HepG2 (cell line): ENCODE measurements around the gene BMP2K. TPM values are rescaled to one million over a fixed set of nuclear protein-coding genes. Genes with fewer than 3 reads are reported as not detected.

ENCODE experiments used
- DNMT3B ChIP-seq: conservative IDR thresholded peaks from 2 replicates; pipeline ENCODE4 v1.6.1; 2016; ENCODE audit warnings: missing biosample characterization, control low read depth
- FIP1L1 ChIP-seq: fragments of 200-400 bp; formaldehyde crosslinking; IDR thresholded peaks from 2 replicates; pipeline ENCODE4 v1.6.1; 2018; ENCODE audit warnings: low read depth, mild to moderate bottlenecking, low read length, moderate library complexity, borderline replicate concordance; ENCODE audit not compliant: insufficient read depth
- HDAC1 ChIP-seq: sonication (generic); formaldehyde crosslinking; IDR thresholded peaks from 2 replicates; pipeline ENCODE4 v1.5.1; 2020; ENCODE audit warnings: mild to moderate bottlenecking, missing genetic modification reagents
- KAT7 ChIP-seq: IDR thresholded peaks from 2 replicates; pipeline ENCODE4 v1.6.1; 2018; ENCODE audit warnings: borderline replicate concordance, missing compliant biosample characterization
- MED1 ChIP-seq: sonication (generic); formaldehyde crosslinking; IDR thresholded peaks from 2 replicates; pipeline ENCODE4 v1.4.0; 2020; ENCODE audit warnings: missing genetic modification reagents
- MED8 ChIP-seq: sonication (generic); formaldehyde crosslinking; IDR thresholded peaks from 2 replicates; pipeline ENCODE4 v1.8.1; 2023; ENCODE audit warnings: mild to moderate bottlenecking, missing genetic modification reagents; ENCODE audit not compliant: insufficient replicate concordance
- PHB2 ChIP-seq: fragments of 450-650 bp; IDR thresholded peaks from 2 replicates; pipeline ENCODE4 v1.6.1; 2018; ENCODE audit not compliant: partially characterized antibody
- PPARG ChIP-seq: conservative IDR thresholded peaks from 2 replicates; pipeline ENCODE4 v1.6.1; 2016; ENCODE audit warnings: missing biosample characterization, missing genetic modification reagents
- RXRA ChIP-seq: sonication (generic); formaldehyde crosslinking; IDR thresholded peaks from 2 replicates; pipeline ENCODE4 v1.5.1; 2020; ENCODE audit warnings: missing genetic modification reagents
- YY1 ChIP-seq: IDR thresholded peaks from 2 replicates; pipeline ENCODE4 v1.6.1; 2011; ENCODE audit warnings: low read length, low read depth, moderate library complexity, mild to moderate bottlenecking; ENCODE audit not compliant: insufficient read depth, insufficient replicate concordance
- ZBTB7A ChIP-seq: sonication (generic); formaldehyde crosslinking; IDR thresholded peaks from 2 replicates; pipeline ENCODE4 v1.8.0; 2022; ENCODE audit warnings: mild to moderate bottlenecking, missing genetic modification reagents
- ZNF33B ChIP-seq: sonication (generic); formaldehyde crosslinking; IDR thresholded peaks from 2 replicates; pipeline ENCODE4 v1.5.1; 2020; ENCODE audit warnings: mild to moderate bottlenecking, missing genetic modification reagents
- ZNF354B ChIP-seq: sonication (generic); formaldehyde crosslinking; IDR thresholded peaks from 2 replicates; pipeline ENCODE4 v1.8.0; 2022; ENCODE audit warnings: mild to moderate bottlenecking, missing genetic modification reagents
- ZNF432 ChIP-seq: sonication (generic); formaldehyde crosslinking; IDR thresholded peaks from 2 replicates; pipeline ENCODE4 v1.5.0; 2020; ENCODE audit warnings: missing genetic modification reagents, mild to moderate bottlenecking, borderline replicate concordance
- ZNF772 ChIP-seq: sonication (generic); formaldehyde crosslinking; IDR thresholded peaks from 2 replicates; pipeline ENCODE4 v1.5.0; 2020; ENCODE audit warnings: mild to moderate bottlenecking, missing genetic modification reagents
- ZNF775 ChIP-seq: sonication (generic); formaldehyde crosslinking; IDR thresholded peaks from 2 replicates; pipeline ENCODE4 v1.4.0; 2020; ENCODE audit warnings: missing genetic modification reagents, mild to moderate bottlenecking, moderate library complexity, borderline replicate concordance
- polyA plus RNA-seq, 8 experiments: library from polyadenylated mRNA; depleted of rRNA in 3 of 8; stranded (reverse) in 7 of 8; unstranded in 1 of 8; fragments of >200 nt; fragmentation: Illumina TruSeq in 4 of 8; extraction: Trizol in 4 of 8; gene quantifications; 2 replicates each; pipeline versions ENCODE4 v1.2.1 to v1.2.3, GENCODE V29; 2011 to 2016; ENCODE audit warnings: low read depth in 4 of 8, missing spikeins in 1 of 8, mixed read lengths in 1 of 8; ENCODE audit not compliant: insufficient read depth in 1 of 8
- total RNA-seq, 5 experiments: library from RNA; depleted of rRNA; stranded (reverse); fragments of >200 nt; fragmentation: Illumina TruSeq; extraction: Trizol; gene quantifications; 2 replicates each; pipeline ENCODE4 v1.2.3, GENCODE V29; 2016; ENCODE audit warnings: low read depth in 1 of 5
- TF ChIP-seq, protein P1 (sequence below): sonication (generic); formaldehyde crosslinking; IDR thresholded peaks from 2 replicates; pipeline ENCODE4 v1.8.0; 2023; ENCODE audit warnings: mild to moderate bottlenecking, missing genetic modification reagents
- TF ChIP-seq, protein P2 (sequence below): sonication (generic); formaldehyde crosslinking; IDR thresholded peaks from 2 replicates; pipeline ENCODE4 v1.5.1; 2020; ENCODE audit warnings: mild to moderate bottlenecking, missing genetic modification reagents, borderline replicate concordance
- TF ChIP-seq, protein P3 (sequence below): sonication (generic); formaldehyde crosslinking; IDR thresholded peaks from 2 replicates; pipeline ENCODE4 v1.5.0; 2020; ENCODE audit warnings: mild to moderate bottlenecking, missing genetic modification reagents
- TF ChIP-seq, protein P4 (sequence below): fragments of 450-650 bp; IDR thresholded peaks from 2 replicates; pipeline ENCODE4 v1.6.1; 2016

The BMP2K gene
- total and polyA plus RNA-seq, 2 of the 13 experiments (the other 11 are each of a cell fraction or from before 2014, with no cell fraction given): 8.6 to 15.2 TPM

DNA sequence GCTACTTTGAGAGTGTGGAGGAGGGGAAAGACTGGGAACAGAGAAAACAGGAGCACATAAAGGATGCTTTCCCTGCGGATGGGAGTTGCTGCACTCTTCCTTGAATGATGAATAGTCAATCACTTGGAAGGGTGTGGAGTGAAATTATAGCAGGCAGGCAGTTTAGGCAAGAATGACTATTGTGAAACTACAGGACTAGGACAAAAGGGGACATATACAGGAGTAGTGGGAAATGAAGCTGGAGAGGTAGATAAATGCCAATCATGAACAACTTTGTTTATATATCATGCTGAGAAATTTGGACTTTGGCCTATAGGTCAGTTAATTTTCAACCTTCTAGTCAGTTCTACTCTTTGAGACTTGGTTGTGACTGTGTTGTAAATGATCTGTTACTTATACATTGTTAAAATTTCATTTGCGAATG, 86.2 kb downstream of the BMP2K start (continued):
- TF ChIP-seq HDAC1 (CRISPR knock-in tag) (0 out of 2 replicates have a peak, but pooled peaks have one; percentile 38), RXRA (CRISPR knock-in tag) (no peak), PHB2 (no peak), ZBTB7A (no peak), MED1 (CRISPR knock-in tag) (peak; percentile 74), ZNF775 (CRISPR knock-in tag) (no peak), ZNF432 (CRISPR knock-in tag) (no peak), FIP1L1 (no peak), ZNF33B (CRISPR knock-in tag) (no peak), ZNF772 (CRISPR knock-in tag) (no peak), ZNF354B (no peak), YY1 (no peak), PPARG (CRISPR knock-in tag) (peak; percentile 60; the same call in 1 of the 2 replicates), MED8 (CRISPR knock-in tag) (no peak), DNMT3B (CRISPR knock-in tag) (0 out of 2 replicates have a peak, but pooled peaks have one; percentile 49), KAT7 (CRISPR knock-in tag) (no peak)
- TF ChIP-seq, protein P1, sequence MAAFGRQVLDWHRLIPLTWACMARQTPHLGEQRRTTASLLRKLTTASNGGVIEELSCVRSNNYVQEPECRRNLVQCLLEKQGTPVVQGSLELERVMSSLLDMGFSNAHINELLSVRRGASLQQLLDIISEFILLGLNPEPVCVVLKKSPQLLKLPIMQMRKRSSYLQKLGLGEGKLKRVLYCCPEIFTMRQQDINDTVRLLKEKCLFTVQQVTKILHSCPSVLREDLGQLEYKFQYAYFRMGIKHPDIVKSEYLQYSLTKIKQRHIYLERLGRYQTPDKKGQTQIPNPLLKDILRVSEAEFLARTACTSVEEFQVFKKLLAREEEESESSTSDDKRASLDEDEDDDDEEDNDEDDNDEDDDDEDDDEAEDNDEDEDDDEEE (CRISPR knock-in tag): no peak
- TF ChIP-seq, protein P2, sequence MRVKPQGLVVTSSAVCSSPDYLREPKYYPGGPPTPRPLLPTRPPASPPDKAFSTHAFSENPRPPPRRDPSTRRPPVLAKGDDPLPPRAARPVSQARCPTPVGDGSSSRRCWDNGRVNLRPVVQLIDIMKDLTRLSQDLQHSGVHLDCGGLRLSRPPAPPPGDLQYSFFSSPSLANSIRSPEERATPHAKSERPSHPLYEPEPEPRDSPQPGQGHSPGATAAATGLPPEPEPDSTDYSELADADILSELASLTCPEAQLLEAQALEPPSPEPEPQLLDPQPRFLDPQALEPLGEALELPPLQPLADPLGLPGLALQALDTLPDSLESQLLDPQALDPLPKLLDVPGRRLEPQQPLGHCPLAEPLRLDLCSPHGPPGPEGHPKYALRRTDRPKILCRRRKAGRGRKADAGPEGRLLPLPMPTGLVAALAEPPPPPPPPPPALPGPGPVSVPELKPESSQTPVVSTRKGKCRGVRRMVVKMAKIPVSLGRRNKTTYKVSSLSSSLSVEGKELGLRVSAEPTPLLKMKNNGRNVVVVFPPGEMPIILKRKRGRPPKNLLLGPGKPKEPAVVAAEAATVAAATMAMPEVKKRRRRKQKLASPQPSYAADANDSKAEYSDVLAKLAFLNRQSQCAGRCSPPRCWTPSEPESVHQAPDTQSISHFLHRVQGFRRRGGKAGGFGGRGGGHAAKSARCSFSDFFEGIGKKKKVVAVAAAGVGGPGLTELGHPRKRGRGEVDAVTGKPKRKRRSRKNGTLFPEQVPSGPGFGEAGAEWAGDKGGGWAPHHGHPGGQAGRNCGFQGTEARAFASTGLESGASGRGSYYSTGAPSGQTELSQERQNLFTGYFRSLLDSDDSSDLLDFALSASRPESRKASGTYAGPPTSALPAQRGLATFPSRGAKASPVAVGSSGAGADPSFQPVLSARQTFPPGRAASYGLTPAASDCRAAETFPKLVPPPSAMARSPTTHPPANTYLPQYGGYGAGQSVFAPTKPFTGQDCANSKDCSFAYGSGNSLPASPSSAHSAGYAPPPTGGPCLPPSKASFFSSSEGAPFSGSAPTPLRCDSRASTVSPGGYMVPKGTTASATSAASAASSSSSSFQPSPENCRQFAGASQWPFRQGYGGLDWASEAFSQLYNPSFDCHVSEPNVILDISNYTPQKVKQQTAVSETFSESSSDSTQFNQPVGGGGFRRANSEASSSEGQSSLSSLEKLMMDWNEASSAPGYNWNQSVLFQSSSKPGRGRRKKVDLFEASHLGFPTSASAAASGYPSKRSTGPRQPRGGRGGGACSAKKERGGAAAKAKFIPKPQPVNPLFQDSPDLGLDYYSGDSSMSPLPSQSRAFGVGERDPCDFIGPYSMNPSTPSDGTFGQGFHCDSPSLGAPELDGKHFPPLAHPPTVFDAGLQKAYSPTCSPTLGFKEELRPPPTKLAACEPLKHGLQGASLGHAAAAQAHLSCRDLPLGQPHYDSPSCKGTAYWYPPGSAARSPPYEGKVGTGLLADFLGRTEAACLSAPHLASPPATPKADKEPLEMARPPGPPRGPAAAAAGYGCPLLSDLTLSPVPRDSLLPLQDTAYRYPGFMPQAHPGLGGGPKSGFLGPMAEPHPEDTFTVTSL (CRISPR knock-in tag): peak; percentile 78; the same call in 1 of the 2 replicates
- TF ChIP-seq, protein P3, sequence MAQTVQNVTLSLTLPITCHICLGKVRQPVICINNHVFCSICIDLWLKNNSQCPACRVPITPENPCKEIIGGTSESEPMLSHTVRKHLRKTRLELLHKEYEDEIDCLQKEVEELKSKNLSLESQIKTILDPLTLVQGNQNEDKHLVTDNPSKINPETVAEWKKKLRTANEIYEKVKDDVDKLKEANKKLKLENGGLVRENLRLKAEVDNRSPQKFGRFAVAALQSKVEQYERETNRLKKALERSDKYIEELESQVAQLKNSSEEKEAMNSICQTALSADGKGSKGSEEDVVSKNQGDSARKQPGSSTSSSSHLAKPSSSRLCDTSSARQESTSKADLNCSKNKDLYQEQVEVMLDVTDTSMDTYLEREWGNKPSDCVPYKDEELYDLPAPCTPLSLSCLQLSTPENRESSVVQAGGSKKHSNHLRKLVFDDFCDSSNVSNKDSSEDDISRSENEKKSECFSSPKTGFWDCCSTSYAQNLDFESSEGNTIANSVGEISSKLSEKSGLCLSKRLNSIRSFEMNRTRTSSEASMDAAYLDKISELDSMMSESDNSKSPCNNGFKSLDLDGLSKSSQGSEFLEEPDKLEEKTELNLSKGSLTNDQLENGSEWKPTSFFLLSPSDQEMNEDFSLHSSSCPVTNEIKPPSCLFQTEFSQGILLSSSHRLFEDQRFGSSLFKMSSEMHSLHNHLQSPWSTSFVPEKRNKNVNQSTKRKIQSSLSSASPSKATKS (CRISPR knock-in tag): no peak
- TF ChIP-seq, protein P4, sequence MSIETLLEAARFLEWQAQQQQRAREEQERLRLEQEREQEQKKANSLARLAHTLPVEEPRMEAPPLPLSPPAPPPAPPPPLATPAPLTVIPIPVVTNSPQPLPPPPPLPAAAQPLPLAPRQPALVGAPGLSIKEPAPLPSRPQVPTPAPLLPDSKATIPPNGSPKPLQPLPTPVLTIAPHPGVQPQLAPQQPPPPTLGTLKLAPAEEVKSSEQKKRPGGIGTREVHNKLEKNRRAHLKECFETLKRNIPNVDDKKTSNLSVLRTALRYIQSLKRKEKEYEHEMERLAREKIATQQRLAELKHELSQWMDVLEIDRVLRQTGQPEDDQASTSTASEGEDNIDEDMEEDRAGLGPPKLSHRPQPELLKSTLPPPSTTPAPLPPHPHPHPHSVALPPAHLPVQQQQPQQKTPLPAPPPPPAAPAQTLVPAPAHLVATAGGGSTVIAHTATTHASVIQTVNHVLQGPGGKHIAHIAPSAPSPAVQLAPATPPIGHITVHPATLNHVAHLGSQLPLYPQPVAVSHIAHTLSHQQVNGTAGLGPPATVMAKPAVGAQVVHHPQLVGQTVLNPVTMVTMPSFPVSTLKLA: no peak
